ENCODE data around the gene EIF1AD. TPM values are rescaled to one million over a fixed set of nuclear protein-coding genes. Genes with fewer than 3 reads are reported as not detected.

The EIF1AD gene
- total RNA-seq, 1 experiment from 2014 or later: 77.0 TPM

GRCh38 chr11:65982824-65983588 lies 19.0 kb downstream of the EIF1AD start:
- Histone ChIP-seq H3K4me1 (ENCODE audit: insufficient read depth, low read length) (no peaks in the 10 kb centered on the region), H3K9me2 (replicated peaks; ENCODE audit: low read length) (no peaks in the 10 kb centered on the region), H4K20me1 (ENCODE audit: low read length) (no peaks in the 10 kb centered on the region), H3K27ac (ENCODE audit: low read length) (no peak overlapping the region), H3K4me3 (ENCODE audit: low read length) (no peak overlapping the region), H3K9me3 (ENCODE audit: low read length) (no peaks in the 10 kb centered on the region), H2AFZ (ENCODE audit: low read length) (no peak overlapping the region), H3K9ac (ENCODE audit: low read length) (no peak overlapping the region), H3K27me3 (ENCODE audit: low read length) (no peaks in the 10 kb centered on the region), H3K4me2 (ENCODE audit: low read length) (no peak overlapping the region), H3K79me2 (ENCODE audit: low read length) (no peaks in the 10 kb centered on the region), H3F3A (ENCODE audit: low read length, unreplicated experiment) (peaks cover 5% of the 10 kb centered on the region), H3K36me3 (ENCODE audit: low read depth, low read length) (peaks cover 14% of the 10 kb centered on the region)
- intact Hi-C loops (cut with micrococcal nuclease): loop anchor here (10.0 kb wide), 1 partner anchor 268 kb away; the partner anchor contains the start of gene KAT5
- no peak for ATAC-seq
- no peak for DNase-seq
- POLR2A ChIA-PET (ENCODE audit: unreplicated experiment): no interaction called here
- TF ChIP-seq EZH2 (IDR thresholded peaks at IDR 0.05; ENCODE audit: low read length, unreplicated experiment): no peak
- TF ChIP-seq EZH2phosphoT487 (IDR thresholded peaks at IDR 0.05; ENCODE audit: borderline replicate concordance, low read length): no peak
- TF ChIP-seq CTCF (conservative IDR thresholded peaks at IDR 0.05; ENCODE audit: low read depth, low read length): no peak
- BruUV-seq (replicated peaks): TSS peak; percentile 11
- CTCF ChIA-PET: interaction anchor here (0.6 kb wide), 1 partner anchor 239 kb away, joined by 3 read pairs; no protein-coding TSS in a partner anchor

GRCh38 chr11:65981972-65982823 lies 19.8 kb downstream of the EIF1AD start:
- no TSS peak for BruUV-seq (replicated peaks)
- intact Hi-C loops (cut with micrococcal nuclease): loop anchor here (10.0 kb wide), 1 partner anchor 267 kb away; the partner anchor contains the start of gene KAT5
- TF ChIP-seq EZH2 (IDR thresholded peaks at IDR 0.05; ENCODE audit: low read length, unreplicated experiment): no peak
- TF ChIP-seq CTCF (conservative IDR thresholded peaks at IDR 0.05; ENCODE audit: low read depth, low read length): no peak

More at GRCh38 chr11:65981972-65982823, 19.8 kb downstream of the EIF1AD start:
- Histone ChIP-seq H4K20me1 (ENCODE audit: low read length) (no peaks in the 10 kb centered on the region), H3K27me3 (ENCODE audit: low read length) (no peaks in the 10 kb centered on the region), H3K4me2 (ENCODE audit: low read length) (no peak overlapping the region), H3K79me2 (ENCODE audit: low read length) (no peaks in the 10 kb centered on the region), H3K9me3 (ENCODE audit: low read length) (no peaks in the 10 kb centered on the region), H3F3A (ENCODE audit: low read length, unreplicated experiment) (peaks cover 5% of the 10 kb centered on the region), H3K9me2 (replicated peaks; ENCODE audit: low read length) (no peaks in the 10 kb centered on the region), H3K4me3 (ENCODE audit: low read length) (no peak overlapping the region), H3K27ac (ENCODE audit: low read length) (no peak overlapping the region), H3K9ac (ENCODE audit: low read length) (no peak overlapping the region), H3K36me3 (ENCODE audit: low read depth, low read length) (peaks cover 22% of the 10 kb centered on the region), H2AFZ (ENCODE audit: low read length) (no peak overlapping the region), H3K4me1 (ENCODE audit: insufficient read depth, low read length) (no peaks in the 10 kb centered on the region)
- ChIA-PET POLR2A (ENCODE audit: unreplicated experiment) (no interaction called here), CTCF (interaction anchor here (0.6 kb wide), 1 partner anchor 240 kb away, joined by 3 read pairs; no protein-coding TSS in a partner anchor)
- ATAC-seq (peak; percentile 17), DNase-seq (no peak)
